Fibroblast of lung (primary cell): ENCODE results near the gene ZNF263. TPM values are rescaled to one million over a fixed set of nuclear protein-coding genes. Genes with fewer than 3 reads are reported as not detected.
A peak's percentile ranks its signal among the peaks of the same experiment; 100 is the strongest.

Source experiments
- DNase-seq, 2 donors: peaks; one replicate each; pipeline versions ENCODE4 v3.0.0 to v3.0.0-alpha.2; 2010; ENCODE audit warnings: low read depth in 2 of 2
- H2AFZ ChIP-seq: 2 replicates; pipeline ENCODE4 v1.5.1; 2012; ENCODE audit warnings: low read length, control low read depth, inconsistent platforms
- H3K27ac ChIP-seq: 2 replicates; pipeline ENCODE4 v1.5.1; 2011; ENCODE audit warnings: low read length, control low read depth; ENCODE audit not compliant: insufficient read depth
- H3K27me3 ChIP-seq: 2 replicates; pipeline ENCODE4 v1.5.1; 2011; ENCODE audit warnings: mild to moderate bottlenecking, low read length; ENCODE audit not compliant: control insufficient read depth, insufficient read depth
- H3K36me3 ChIP-seq: 2 replicates; pipeline ENCODE4 v1.5.1; 2011; ENCODE audit warnings: low read length; ENCODE audit not compliant: control insufficient read depth, insufficient read depth
- H3K4me1 ChIP-seq: 2 replicates; pipeline ENCODE4 v1.5.1; 2011; ENCODE audit warnings: low read length; ENCODE audit not compliant: control insufficient read depth, insufficient read depth; ENCODE audit errors: extremely low read depth
- H3K4me2 ChIP-seq: 2 replicates; pipeline ENCODE4 v1.5.1; 2011; ENCODE audit warnings: low read length, control low read depth; ENCODE audit not compliant: insufficient read depth; ENCODE audit errors: extremely low read depth
- H3K4me3 ChIP-seq, 4 experiments: fragments of 200-600 bp in 1 of 4; sonication (generic) in 1 of 4; replicated peaks in 1 of 4; 2 replicates each; pipeline ENCODE4 v1.5.1; 2011 to 2016; ENCODE audit warnings: low read length in 4 of 4, low read depth in 3 of 4, mild to moderate bottlenecking in 3 of 4, control low read depth in 2 of 4, inconsistent platforms in 1 of 4, mixed read lengths in 1 of 4; ENCODE audit not compliant: insufficient read depth in 1 of 4; ENCODE audit errors: control extremely low read depth in 1 of 4
- H3K79me2 ChIP-seq: 2 replicates; pipeline ENCODE4 v1.5.1; 2012; ENCODE audit warnings: mild to moderate bottlenecking, low read length, inconsistent platforms; ENCODE audit not compliant: control insufficient read depth, insufficient read depth
- H3K9ac ChIP-seq: 2 replicates; pipeline ENCODE4 v1.5.1; 2011; ENCODE audit warnings: mild to moderate bottlenecking, low read length, control low read depth; ENCODE audit not compliant: insufficient read depth
- H3K9me3 ChIP-seq: 2 replicates; pipeline ENCODE4 v1.5.1; 2012; ENCODE audit warnings: low read depth, low read length; ENCODE audit not compliant: control insufficient read depth, insufficient read depth
- H4K20me1 ChIP-seq: 2 replicates; pipeline ENCODE4 v1.5.1; 2011; ENCODE audit warnings: low read length; ENCODE audit not compliant: control insufficient read depth, insufficient read depth; ENCODE audit errors: extremely low read depth
- CTCF ChIP-seq, 2 donors: IDR thresholded peaks in 1 of 2; conservative IDR thresholded peaks in 1 of 2; 1 replicate in 1 of 2; 2 replicates in 1 of 2; pipeline ENCODE4 v1.5.1; 2011 to 2012; ENCODE audit warnings: low read length in 2 of 2, control low read depth in 1 of 2, inconsistent platforms in 1 of 2, low read depth in 1 of 2, mild to moderate bottlenecking in 1 of 2
- EZH2 ChIP-seq: IDR thresholded peaks from 2 replicates; pipeline ENCODE4 v1.5.1; 2012; ENCODE audit warnings: low read length, control low read depth, mild to moderate bottlenecking; ENCODE audit errors: missing control alignments
- polyA plus RNA-seq, 2 donors: library from polyadenylated mRNA; depleted of rRNA in 1 of 2; stranded (reverse) in 1 of 2; unstranded in 1 of 2; fragments of >200 nt; gene quantifications; 2 replicates each; pipeline ENCODE4 v1.2.1, GENCODE V29; 2011 to 2012; ENCODE audit warnings: missing spikeins in 1 of 2
- total RNA-seq: library from RNA; depleted of rRNA; stranded (reverse); fragments of >200 nt; gene quantifications from 2 replicates; pipeline ENCODE4 v1.2.1, GENCODE V29; 2014

Gene ZNF263
- total and polyA plus RNA-seq, 2 donors (not counting 1 experiment from before 2014, with no cell fraction given) = 11.1 to 37.3 TPM

- Histone ChIP-seq H3K36me3 (peaks cover 8% of the 10 kb centered on the region), H4K20me1 (no peaks in the 10 kb centered on the region), H3K79me2 (peaks cover 6% of the 10 kb centered on the region), H3K4me1 (no peaks in the 10 kb centered on the region), H2AFZ (no peak overlapping the region), H3K4me3 (no peak overlapping the region), H3K27me3 (no peaks in the 10 kb centered on the region), H3K4me2 (no peak overlapping the region), H3K27ac (no peak overlapping the region), H3K9me3 (peaks cover 11% of the 10 kb centered on the region), H3K9ac (no peak overlapping the region)
- DNase-seq = no peak
- TF ChIP-seq CTCF (conservative IDR thresholded peaks at IDR 0.05 in 1 of 2, IDR thresholded peaks at IDR 0.05 in 1 of 2; ENCODE audit: low read depth in 1 of 2, low read length in 2 of 2) = no peak
Measured at GRCh38 chr16:3295209-3295608, 11.9 kb downstream of the ZNF263 start.

- Histone ChIP-seq H3K36me3 (peaks cover 8% of the 10 kb centered on the region), H3K4me3 (no peak overlapping the region), H4K20me1 (no peaks in the 10 kb centered on the region), H3K9me3 (peaks cover 10% of the 10 kb centered on the region), H3K9ac (no peak overlapping the region), H3K27ac (no peak overlapping the region), H3K79me2 (peaks cover 4% of the 10 kb centered on the region), H2AFZ (no peak overlapping the region), H3K4me1 (no peaks in the 10 kb centered on the region), H3K4me2 (no peak overlapping the region), H3K27me3 (no peaks in the 10 kb centered on the region)
- TF ChIP-seq EZH2 (no peak), CTCF (conservative IDR thresholded peaks at IDR 0.05 in 1 of 2, IDR thresholded peaks at IDR 0.05 in 1 of 2; ENCODE audit: low read depth in 1 of 2, low read length in 2 of 2) (no peak)
- DNase-seq = no peak
Measured at GRCh38 chr16:3295783-3296182, 12.5 kb downstream of the ZNF263 start.

GRCh38 chr16:3304370-3304769, 21.1 kb downstream of the ZNF263 start:
- TF ChIP-seq EZH2 (no peak), CTCF (conservative IDR thresholded peaks at IDR 0.05 in 1 of 2, IDR thresholded peaks at IDR 0.05 in 1 of 2; ENCODE audit: low read depth in 1 of 2, low read length in 2 of 2) (no peak)
- H4K20me1 ChIP-seq = no peaks in the 10 kb centered on the region
- peaks cover 2% of the 10 kb centered on the region for H3K9me3 ChIP-seq
- H2AFZ ChIP-seq = no peak overlapping the region
- H3K4me3 ChIP-seq = peak overlapping the region; percentile 70 to 86 (median 79)
- H3K27ac ChIP-seq = no peak overlapping the region
- no peak overlapping the region for H3K9ac ChIP-seq
- peaks cover 4% of the 10 kb centered on the region for H3K36me3 ChIP-seq
- H3K79me2 ChIP-seq = no peaks in the 10 kb centered on the region
- DNase-seq = peak in 1 of 2 donors; percentile 31
- H3K4me1 ChIP-seq = peaks cover 2% of the 10 kb centered on the region
- H3K4me2 ChIP-seq = peak overlapping the region; percentile 74
- no peaks in the 10 kb centered on the region for H3K27me3 ChIP-seq
